Panc1 (cell line): ENCODE data around the gene GLIPR2. TPM values are rescaled to one million over a fixed set of nuclear protein-coding genes. Genes with fewer than 3 reads are reported as not detected.

ENCODE experiments used
- ATAC-seq: fragments of 200-7000 bp; cut with Tn5 transposase; 2 replicates; pipeline ENCODE4 v1.9.1; 2020; ENCODE audit warnings: mild to moderate bottlenecking, moderate library complexity
- BruUV-seq: library from RNA; stranded (reverse); fragments of 400-500 nt; replicated peaks from 2 replicates; lab custom pipeline; 2021; lab: Mats Ljungman, UMichigan
- CTCF ChIA-PET: fragments of 300-600 bp; sonication (Branson Sonifier 250); formaldehyde crosslinking; loops from one replicate; lab custom pipeline; 2022; ENCODE audit warnings: antibody characterized with exemption; lab: Charles Lee
- POLR2A ChIA-PET: fragments of 300-600 bp; sonication (Branson Sonifier 250); formaldehyde crosslinking; loops from one replicate; lab custom pipeline; 2022; ENCODE audit warnings: antibody characterized with exemption; lab: Charles Lee
- DNase-seq: peaks from one replicate; pipeline ENCODE4 v3.0.0-alpha.2; 2010; ENCODE audit warnings: low read depth, low spot score
- H3K27ac ChIP-seq: 2 replicates; pipeline ENCODE4 v1.5.1; 2011; ENCODE audit warnings: mild to moderate bottlenecking, low read length, inconsistent platforms
- H3K27me3 ChIP-seq: fragments of 200-500 bp; sonication (Bioruptor generic); 2 replicates; pipeline ENCODE4 v1.6.0; 2014; ENCODE audit warnings: low read length, inconsistent platforms; ENCODE audit not compliant: control insufficient read depth, insufficient read depth
- H3K36me3 ChIP-seq: fragments of 200-500 bp; sonication (Bioruptor generic); 2 replicates; pipeline ENCODE4 v1.5.1; 2014; ENCODE audit warnings: inconsistent platforms, mild to moderate bottlenecking, low read length, moderate library complexity; ENCODE audit not compliant: control insufficient read depth, insufficient read depth
- H3K4me1 ChIP-seq: 2 replicates; pipeline ENCODE4 v1.5.1; 2011; ENCODE audit warnings: inconsistent platforms, mild to moderate bottlenecking, low read length, moderate library complexity; ENCODE audit not compliant: control insufficient read depth, insufficient read depth
- H3K4me3 ChIP-seq, 2 experiments: 2 replicates each; pipeline ENCODE4 v1.5.1; 2011 to 2012; ENCODE audit warnings: low read depth in 2 of 2, low read length in 2 of 2, mild to moderate bottlenecking in 2 of 2, inconsistent platforms in 1 of 2, moderate library complexity in 1 of 2
- H3K9me3 ChIP-seq: fragments of 200-500 bp; sonication (Bioruptor generic); 2 replicates; pipeline ENCODE4 v1.5.1; 2014; ENCODE audit warnings: low read depth, mild to moderate bottlenecking, inconsistent platforms, low read length, moderate library complexity; ENCODE audit not compliant: control insufficient read depth, insufficient read depth
- CTCF ChIP-seq: fragments of 450-650 bp; IDR thresholded peaks from 2 replicates; pipeline ENCODE4 v1.5.1; 2017; ENCODE audit warnings: mild to moderate bottlenecking
- POLR2AphosphoS5 ChIP-seq: IDR thresholded peaks from 2 replicates; pipeline ENCODE4 v1.6.1; 2012; ENCODE audit warnings: mild to moderate bottlenecking, low read depth, low read length, moderate library complexity
- REST ChIP-seq, 2 experiments: IDR thresholded peaks; 2 replicates each; pipeline ENCODE4 v1.6.1; 2011 to 2012; ENCODE audit warnings: low read depth in 2 of 2, control low read depth in 1 of 2, low read length in 1 of 2, mild to moderate bottlenecking in 1 of 2, moderate library complexity in 1 of 2; ENCODE audit not compliant: insufficient read depth in 1 of 2
- SIN3A ChIP-seq: IDR thresholded peaks from 2 replicates; pipeline ENCODE4 v1.6.1; 2012; ENCODE audit warnings: low read depth, mild to moderate bottlenecking, low read length, moderate library complexity, borderline replicate concordance; ENCODE audit not compliant: insufficient read depth
- TCF7L2 ChIP-seq: IDR thresholded peaks from 2 replicates; pipeline ENCODE4 v1.6.1; 2011; ENCODE audit warnings: mild to moderate bottlenecking, low read depth, low read length, inconsistent platforms
- in situ Hi-C: cut with HindIII; loops from 2 replicates; pipeline ENCODE4 v1.10.0; 2016; ENCODE audit warnings: low sequenced_read_pairs, low pct_unique_long_range_greater_than_20kb
- intact Hi-C: fragments of 100-400 bp; cut with micrococcal nuclease; formaldehyde crosslinking; loops from one replicate; pipeline ENCODE4 v1.10.0; 2022; ENCODE audit not compliant: unreplicated experiment
- total RNA-seq: library from RNA; stranded (reverse); gene quantifications from one replicate; pipeline ENCODE4 v1.2.1, GENCODE V29; 2021; ENCODE audit not compliant: unreplicated experiment

GLIPR2 gene
- total RNA-seq, 1 experiment from 2014 or later, result 4.9 TPM

- H3K4me3 ChIP-seq, result no peak overlapping the region
- H3K9me3 ChIP-seq, result no peaks in the 10 kb centered on the region
- CTCF ChIA-PET, result no interaction called here
- no peaks in the 10 kb centered on the region for H3K36me3 ChIP-seq
- DNase-seq, result no peak
- ATAC-seq, result no peak
- TF ChIP-seq REST (IDR thresholded peaks at IDR 0.05; ENCODE audit: insufficient read depth in 1 of 2, low read depth in 2 of 2, low read length in 1 of 2) (no peak), TCF7L2 (no peak), SIN3A (no peak), CTCF (no peak), POLR2AphosphoS5 (no peak)
- H3K27ac ChIP-seq, result no peak overlapping the region
- in situ Hi-C loops (no loop called here), intact Hi-C loops (no loop called here)
- H3K4me1 ChIP-seq, result peaks cover 6% of the 10 kb centered on the region
- POLR2A ChIA-PET, result no interaction called here
- BruUV-seq, result no TSS peak
- no peaks in the 10 kb centered on the region for H3K27me3 ChIP-seq
These were observed 9.4 kb downstream of the GLIPR2 start for GRCh38 chr9:36145970-36146369.

GRCh38 chr9:36146651-36147050, 10.1 kb downstream of the GLIPR2 start:
- ATAC-seq (no peak), DNase-seq (no peak)
- no peaks in the 10 kb centered on the region for H3K27me3 ChIP-seq
- no peak overlapping the region for H3K4me3 ChIP-seq
- in situ Hi-C loops, result no loop called here
- peaks cover 6% of the 10 kb centered on the region for H3K4me1 ChIP-seq
- BruUV-seq, result no TSS peak
- H3K36me3 ChIP-seq, result no peaks in the 10 kb centered on the region
- H3K9me3 ChIP-seq, result no peaks in the 10 kb centered on the region
- H3K27ac ChIP-seq, result no peak overlapping the region
- intact Hi-C loops, result no loop called here
- no peak for TF ChIP-seq SIN3A
- ChIA-PET POLR2A (interaction anchor here (1.1 kb wide), 1 partner anchor 18 kb away, joined by 4 read pairs; no protein-coding TSS in a partner anchor), CTCF (no interaction called here)

- POLR2A ChIA-PET, result interaction anchor here (1.1 kb wide), 1 partner anchor 17 kb away, joined by 4 read pairs; no protein-coding TSS in a partner anchor
- no peaks in the 10 kb centered on the region for H3K36me3 ChIP-seq
- no peaks in the 10 kb centered on the region for H3K9me3 ChIP-seq
- no TSS peak for BruUV-seq
- peaks cover 6% of the 10 kb centered on the region for H3K4me1 ChIP-seq
- in situ Hi-C loops, result no loop called here
- CTCF ChIA-PET, result interaction anchor here (0.5 kb wide), 1 partner anchor 17 kb away, joined by 12 read pairs; no protein-coding TSS in a partner anchor
- H3K27ac ChIP-seq, result no peak overlapping the region
- H3K27me3 ChIP-seq, result no peaks in the 10 kb centered on the region
- ATAC-seq (no peak), DNase-seq (no peak)
- H3K4me3 ChIP-seq, result no peak overlapping the region
- intact Hi-C loops, result no loop called here
- TF ChIP-seq CTCF (no peak), POLR2AphosphoS5 (no peak), TCF7L2 (no peak), SIN3A (no peak), REST (IDR thresholded peaks at IDR 0.05; ENCODE audit: insufficient read depth in 1 of 2, low read depth in 2 of 2, low read length in 1 of 2) (no peak)
These were observed 11.1 kb downstream of the GLIPR2 start for GRCh38 chr9:36147441-36148175.
